OCI-LY1 (cell line): ENCODE data around the gene PEAK1.

Experiments used
- CTCF ChIP-seq: fragments of 200-600 bp; sonication (generic), shearing (Covaris generic); IDR thresholded peaks from 2 replicates; pipeline ENCODE4 v1.5.1; 2017; ENCODE audit warnings: mild to moderate bottlenecking, antibody characterized with exemption, low read length, moderate library complexity, mixed read lengths
- EZH2 ChIP-seq: fragments of 200-600 bp; sonication (generic), shearing (Covaris generic); IDR thresholded peaks from 2 replicates; pipeline ENCODE4 v1.8.0; 2017; ENCODE audit warnings: borderline replicate concordance, mixed run types, mild to moderate bottlenecking, antibody characterized with exemption, low read length, moderate library complexity, mixed read lengths

- TF ChIP-seq CTCF (no peak), EZH2 (no peak)
These were observed 32.4 kb downstream of the PEAK1 start for GRCh38 chr15:77387365-77388105.
